AG04450 (cell line): ENCODE results near the gene POLR1C. TPM values are rescaled to one million over a fixed set of nuclear protein-coding genes. Genes with fewer than 3 reads are reported as not detected.

Experiments
- CTCF ChIA-PET: fragments of 300-600, 350-600 bp; formaldehyde crosslinking; extraction: SDS; loops from one replicate; lab custom pipeline; 2022; ENCODE audit warnings: antibody characterized with exemption, inconsistent platforms; lab: Charles Lee
- POLR2A ChIA-PET: fragments of 350-600 bp; formaldehyde crosslinking; extraction: SDS; loops from one replicate; lab custom pipeline; 2021; ENCODE audit warnings: antibody characterized with exemption, inconsistent platforms; lab: Yijun Ruan, JAX
- DNase-seq: peaks from one replicate; pipeline ENCODE4 v3.0.0-alpha.2; 2011; ENCODE audit warnings: low read depth, low spot score
- H3K27ac ChIP-seq: one replicate; pipeline ENCODE4 v1.5.1; 2012; ENCODE audit warnings: low read depth, low read length, control low read depth
- H3K27me3 ChIP-seq: one replicate; pipeline ENCODE4 v1.6.0; 2012; ENCODE audit warnings: low read length; ENCODE audit not compliant: control insufficient read depth, insufficient read depth
- H3K4me3 ChIP-seq: 2 replicates; pipeline ENCODE4 v1.5.1; 2011; ENCODE audit warnings: mild to moderate bottlenecking, low read depth, low read length, control low read depth
- H3K9me3 ChIP-seq: 2 replicates; pipeline ENCODE4 v1.5.1; 2012; ENCODE audit warnings: low read length; ENCODE audit not compliant: control insufficient read depth, insufficient read depth
- polyA plus RNA-seq: library from polyadenylated mRNA; depleted of rRNA; stranded (reverse); fragments of >200 nt; gene quantifications from 2 replicates; pipeline ENCODE4 v1.2.3, GENCODE V29; 2011
- TF ChIP-seq, protein P1 (sequence below): IDR thresholded peaks from 2 replicates; pipeline ENCODE4 v1.5.1; 2011; ENCODE audit warnings: low read depth, low read length, control low read depth, inconsistent platforms

The POLR1C gene
- polyA plus RNA-seq, 1 experiment, result 48.1 TPM

DNA sequence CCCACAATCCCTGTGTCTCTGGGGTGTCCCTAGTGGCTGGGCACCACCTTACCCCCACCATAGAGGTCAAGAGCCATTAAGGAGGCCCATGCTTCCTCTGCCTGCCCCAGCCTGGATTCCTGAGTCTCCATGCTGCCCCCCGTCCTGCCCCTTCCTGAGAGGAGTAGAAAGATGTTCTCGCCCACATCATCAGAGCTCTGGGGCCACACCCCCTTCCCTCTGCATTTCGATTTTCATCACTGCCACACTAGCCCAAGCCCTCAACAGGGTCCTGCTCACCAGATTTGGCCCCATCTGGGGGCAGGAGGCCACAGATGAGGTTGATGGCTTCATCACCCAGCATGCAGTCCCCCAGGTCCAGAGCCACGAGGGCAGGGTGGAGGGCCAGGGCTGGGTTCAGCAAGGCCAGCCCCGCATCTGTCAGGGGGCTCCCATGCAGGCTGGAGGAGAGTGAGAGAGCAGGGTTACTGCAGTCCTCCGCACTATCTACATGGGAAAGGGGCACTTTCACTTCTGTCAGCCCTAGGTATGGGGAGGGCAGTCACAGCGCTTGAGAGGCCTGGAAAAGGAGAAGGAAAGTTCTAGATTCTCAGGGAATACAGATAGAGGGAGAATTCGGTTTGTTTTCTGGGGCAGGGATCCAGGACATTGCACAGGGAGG lies 8.3 kb upstream of the POLR1C start:
- Histone ChIP-seq H3K27me3 (no peaks in the 10 kb centered on the region), H3K9me3 (no peaks in the 10 kb centered on the region; the same call in 1 of the 2 replicates), H3K27ac (no peak overlapping the region), H3K4me3 (no peak overlapping the region)
- CTCF ChIA-PET, result interaction anchor here (0.6 to 5.9 kb wide), 5 partner anchors 9 to 246 kb away, joined by 3 to 54 read pairs (median 15); partner anchors contain the start of gene DLK2
- no peak for DNase-seq
- TF ChIP-seq, protein P1, sequence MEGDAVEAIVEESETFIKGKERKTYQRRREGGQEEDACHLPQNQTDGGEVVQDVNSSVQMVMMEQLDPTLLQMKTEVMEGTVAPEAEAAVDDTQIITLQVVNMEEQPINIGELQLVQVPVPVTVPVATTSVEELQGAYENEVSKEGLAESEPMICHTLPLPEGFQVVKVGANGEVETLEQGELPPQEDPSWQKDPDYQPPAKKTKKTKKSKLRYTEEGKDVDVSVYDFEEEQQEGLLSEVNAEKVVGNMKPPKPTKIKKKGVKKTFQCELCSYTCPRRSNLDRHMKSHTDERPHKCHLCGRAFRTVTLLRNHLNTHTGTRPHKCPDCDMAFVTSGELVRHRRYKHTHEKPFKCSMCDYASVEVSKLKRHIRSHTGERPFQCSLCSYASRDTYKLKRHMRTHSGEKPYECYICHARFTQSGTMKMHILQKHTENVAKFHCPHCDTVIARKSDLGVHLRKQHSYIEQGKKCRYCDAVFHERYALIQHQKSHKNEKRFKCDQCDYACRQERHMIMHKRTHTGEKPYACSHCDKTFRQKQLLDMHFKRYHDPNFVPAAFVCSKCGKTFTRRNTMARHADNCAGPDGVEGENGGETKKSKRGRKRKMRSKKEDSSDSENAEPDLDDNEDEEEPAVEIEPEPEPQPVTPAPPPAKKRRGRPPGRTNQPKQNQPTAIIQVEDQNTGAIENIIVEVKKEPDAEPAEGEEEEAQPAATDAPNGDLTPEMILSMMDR, result no peak
- POLR2A ChIA-PET, result no interaction called here

- H3K4me3 ChIP-seq, result peak overlapping the region; percentile 63
- DNase-seq, result no peak
Measured at GRCh38 chr6:43509142-43509983, 7.5 kb upstream of the POLR1C start.

GRCh38 chr6:43509984-43510826 lies 6.7 kb upstream of the POLR1C start, which contains the start of gene LRRC73:
Gene LRRC73, minus strand, starts transcription at chr6:43510346. Its CDS starts 561 bp downstream, at chr6:43509785.
- no peak for DNase-seq
- Histone ChIP-seq H3K27ac (peak within 1 kb of the TSS; percentile 39), H3K9me3 (no peaks in the 10 kb centered on the region; the same call in 1 of the 2 replicates), H3K27me3 (no peaks in the 10 kb centered on the region), H3K4me3 (peak within 1 kb of the TSS; percentile 63)
- TF ChIP-seq, protein P1, result no peak
- ChIA-PET CTCF (interaction anchor here (1.1 to 5.9 kb wide), 2 partner anchors 14 to 56 kb away, joined by 6 to 54 read pairs; no protein-coding TSS in a partner anchor), POLR2A (interaction anchor here (1.0 to 1.5 kb wide), 5 partner anchors 8 to 336 kb away, joined by 3 to 6 read pairs (median 4); partner anchors contain the start of gene DLK2)

More at GRCh38 chr6:43509142-43509983, 7.5 kb upstream of the POLR1C start:
- Histone ChIP-seq H3K27ac (no peak overlapping the region), H3K9me3 (no peaks in the 10 kb centered on the region; the same call in 1 of the 2 replicates), H3K27me3 (no peaks in the 10 kb centered on the region)
- POLR2A ChIA-PET, result interaction anchor here (0.7 to 1.5 kb wide), 6 partner anchors 8 to 335 kb away, joined by 3 to 6 read pairs (median 4); partner anchors contain the start of gene DLK2
- TF ChIP-seq, protein P1, result no peak
- CTCF ChIA-PET, result interaction anchor here (0.6 to 5.9 kb wide), 3 partner anchors 9 to 55 kb away, joined by 3 to 54 read pairs (median 6); no protein-coding TSS in a partner anchor

GRCh38 chr6:43510827-43511163 lies 6.1 kb upstream of the POLR1C start:
- TF ChIP-seq, protein P1, result no peak
- no peaks in the 10 kb centered on the region for H3K27me3 ChIP-seq
- DNase-seq, result no peak
- POLR2A ChIA-PET, result interaction anchor here (1.0 to 1.5 kb wide), 5 partner anchors 9 to 336 kb away, joined by 3 to 6 read pairs (median 4); partner anchors contain the start of gene DLK2
- peak overlapping the region; percentile 63; the same call in 1 of the 2 replicates for H3K4me3 ChIP-seq
- peak overlapping the region; percentile 39 for H3K27ac ChIP-seq
- CTCF ChIA-PET, result interaction anchor here (1.1 to 5.9 kb wide), 2 partner anchors 15 to 57 kb away, joined by 6 to 54 read pairs; no protein-coding TSS in a partner anchor
- H3K9me3 ChIP-seq, result no peaks in the 10 kb centered on the region; the same call in 1 of the 2 replicates
